Panc1 (cell line): ENCODE results near the gene ZMIZ2.

Experiments used
- CTCF ChIP-seq: fragments of 450-650 bp; IDR thresholded peaks from 2 replicates; pipeline ENCODE4 v1.5.1; 2017; ENCODE audit warnings: mild to moderate bottlenecking
- POLR2AphosphoS5 ChIP-seq: IDR thresholded peaks from 2 replicates; pipeline ENCODE4 v1.6.1; 2012; ENCODE audit warnings: mild to moderate bottlenecking, low read depth, low read length, moderate library complexity
- SIN3A ChIP-seq: IDR thresholded peaks from 2 replicates; pipeline ENCODE4 v1.6.1; 2012; ENCODE audit warnings: low read depth, mild to moderate bottlenecking, low read length, moderate library complexity, borderline replicate concordance; ENCODE audit not compliant: insufficient read depth
- TCF7L2 ChIP-seq: IDR thresholded peaks from 2 replicates; pipeline ENCODE4 v1.6.1; 2011; ENCODE audit warnings: mild to moderate bottlenecking, low read depth, low read length, inconsistent platforms
- TF ChIP-seq, protein P1 (sequence below), 2 experiments: IDR thresholded peaks; 2 replicates each; pipeline ENCODE4 v1.6.1; 2011 to 2012; ENCODE audit warnings: low read depth in 2 of 2, control low read depth in 1 of 2, low read length in 1 of 2, mild to moderate bottlenecking in 1 of 2, moderate library complexity in 1 of 2; ENCODE audit not compliant: insufficient read depth in 1 of 2

DNA sequence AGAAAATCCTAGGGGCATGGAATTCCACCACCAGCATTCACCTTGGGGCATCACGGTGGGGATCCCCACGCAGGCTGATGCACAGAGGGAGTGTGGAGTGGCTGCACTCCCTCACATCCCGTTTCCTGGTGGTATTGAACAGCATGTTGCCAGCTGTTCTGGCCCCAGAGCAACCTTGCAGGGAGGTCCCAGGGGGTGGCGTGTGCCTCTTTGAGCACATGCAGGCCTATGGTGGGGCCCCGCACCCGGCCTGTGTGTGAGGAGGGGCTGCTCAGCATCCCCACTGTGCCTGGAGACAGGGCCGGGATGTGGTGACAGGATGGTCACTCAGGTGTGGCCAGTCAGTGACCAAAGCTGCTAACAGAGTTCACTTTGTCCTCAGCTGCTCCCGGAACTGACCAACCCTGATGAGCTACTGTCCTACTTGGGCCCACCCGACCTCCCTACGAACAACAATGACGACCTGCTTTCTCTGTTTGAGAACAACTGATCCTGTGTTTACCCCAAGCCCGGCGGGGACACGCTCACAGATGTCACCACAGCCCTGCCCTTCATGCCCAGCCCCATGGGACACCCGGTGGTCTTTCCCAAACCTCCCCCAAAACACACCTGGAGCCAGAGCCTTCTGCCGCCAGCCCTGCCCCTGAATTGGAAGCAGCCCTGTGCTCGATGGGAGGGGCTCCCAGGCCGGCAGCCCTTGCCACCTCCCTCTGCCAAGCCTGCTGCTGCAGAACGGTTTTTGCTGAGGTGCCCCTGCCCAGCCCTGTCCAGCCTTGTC, 18.7 kb downstream of the ZMIZ2 start:
- TF ChIP-seq POLR2AphosphoS5 (no peak), CTCF (no peak), TCF7L2 (no peak), SIN3A (no peak)
- TF ChIP-seq, protein P1, sequence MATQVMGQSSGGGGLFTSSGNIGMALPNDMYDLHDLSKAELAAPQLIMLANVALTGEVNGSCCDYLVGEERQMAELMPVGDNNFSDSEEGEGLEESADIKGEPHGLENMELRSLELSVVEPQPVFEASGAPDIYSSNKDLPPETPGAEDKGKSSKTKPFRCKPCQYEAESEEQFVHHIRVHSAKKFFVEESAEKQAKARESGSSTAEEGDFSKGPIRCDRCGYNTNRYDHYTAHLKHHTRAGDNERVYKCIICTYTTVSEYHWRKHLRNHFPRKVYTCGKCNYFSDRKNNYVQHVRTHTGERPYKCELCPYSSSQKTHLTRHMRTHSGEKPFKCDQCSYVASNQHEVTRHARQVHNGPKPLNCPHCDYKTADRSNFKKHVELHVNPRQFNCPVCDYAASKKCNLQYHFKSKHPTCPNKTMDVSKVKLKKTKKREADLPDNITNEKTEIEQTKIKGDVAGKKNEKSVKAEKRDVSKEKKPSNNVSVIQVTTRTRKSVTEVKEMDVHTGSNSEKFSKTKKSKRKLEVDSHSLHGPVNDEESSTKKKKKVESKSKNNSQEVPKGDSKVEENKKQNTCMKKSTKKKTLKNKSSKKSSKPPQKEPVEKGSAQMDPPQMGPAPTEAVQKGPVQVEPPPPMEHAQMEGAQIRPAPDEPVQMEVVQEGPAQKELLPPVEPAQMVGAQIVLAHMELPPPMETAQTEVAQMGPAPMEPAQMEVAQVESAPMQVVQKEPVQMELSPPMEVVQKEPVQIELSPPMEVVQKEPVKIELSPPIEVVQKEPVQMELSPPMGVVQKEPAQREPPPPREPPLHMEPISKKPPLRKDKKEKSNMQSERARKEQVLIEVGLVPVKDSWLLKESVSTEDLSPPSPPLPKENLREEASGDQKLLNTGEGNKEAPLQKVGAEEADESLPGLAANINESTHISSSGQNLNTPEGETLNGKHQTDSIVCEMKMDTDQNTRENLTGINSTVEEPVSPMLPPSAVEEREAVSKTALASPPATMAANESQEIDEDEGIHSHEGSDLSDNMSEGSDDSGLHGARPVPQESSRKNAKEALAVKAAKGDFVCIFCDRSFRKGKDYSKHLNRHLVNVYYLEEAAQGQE (IDR thresholded peaks at IDR 0.05; ENCODE audit: insufficient read depth in 1 of 2, low read depth in 2 of 2, low read length in 1 of 2), result no peak
